Esophagus muscularis mucosa (tissue), 4 donors: ENCODE measurements around the gene ARHGAP15. TPM values are rescaled to one million over a fixed set of nuclear protein-coding genes. Genes with fewer than 3 reads are reported as not detected.

Source experiments
- DNase-seq: peaks from one replicate; pipeline ENCODE4 v3.0.0-alpha.2; 2017; ENCODE audit errors: extremely low spot score
- H3K27ac ChIP-seq, 4 donors: fragments of 200-600 bp; sonication (generic); replicated peaks in 1 of 4; 1 replicate in 3 of 4; 2 replicates in 1 of 4; pipeline ENCODE4 v1.5.1; 2016 to 2019; ENCODE audit warnings: mild to moderate bottlenecking in 1 of 4
- H3K27me3 ChIP-seq, 4 donors: fragments of 200-600 bp; sonication (generic); one replicate each; pipeline versions ENCODE4 v1.5.1 to v1.6.0; 2016 to 2019
- H3K36me3 ChIP-seq, 4 donors: fragments of 200-600 bp; sonication (generic); one replicate each; pipeline ENCODE4 v1.5.1; 2016 to 2019
- H3K4me1 ChIP-seq, 4 donors: fragments of 200-600 bp; sonication (generic); one replicate each; pipeline ENCODE4 v1.5.1; 2016 to 2019
- H3K4me3 ChIP-seq, 4 donors: fragments of 200-600 bp; sonication (generic); 1 replicate in 2 of 4; 2 replicates in 2 of 4; pipeline ENCODE4 v1.5.1; 2016 to 2019; ENCODE audit warnings: mild to moderate bottlenecking in 4 of 4, moderate library complexity in 1 of 4
- H3K9me3 ChIP-seq, 4 donors: fragments of 200-600 bp; sonication (generic); 1 replicate in 3 of 4; 2 replicates in 1 of 4; pipeline ENCODE4 v1.5.1; 2016 to 2019
- CTCF ChIP-seq, 3 experiments: fragments of 200-600 bp in 2 of 3; fragments of 450-650 bp in 1 of 3; sonication (generic) in 2 of 3; IDR thresholded peaks; one replicate each; pipeline ENCODE4 v1.5.1; 2017 to 2019; ENCODE audit warnings: antibody characterized with exemption in 3 of 3, mild to moderate bottlenecking in 2 of 3, moderate library complexity in 1 of 3
- EP300 ChIP-seq: sonication (generic); formaldehyde crosslinking; IDR thresholded peaks from one replicate; pipeline ENCODE4 v1.6.1; 2017; ENCODE audit warnings: antibody characterized with exemption
- POLR2A ChIP-seq: fragments of 450-650 bp; IDR thresholded peaks from one replicate; pipeline ENCODE4 v1.6.1; 2017; ENCODE audit warnings: antibody characterized with exemption, moderate library complexity, mild to moderate bottlenecking, low read depth
- POLR2AphosphoS5 ChIP-seq, 2 donors: sonication (generic); formaldehyde crosslinking; IDR thresholded peaks; one replicate each; pipeline ENCODE4 v1.6.1; 2017; ENCODE audit warnings: antibody characterized with exemption in 2 of 2
- WGBS: methylation state at CpG from one replicate; pipeline ENCODE4 v1.1.5; 2018; 5-methylcytosine and 5-hydroxymethylcytosine counted together
- intact Hi-C: fragments of 100-400 bp; cut with DNase I; formaldehyde crosslinking; loops from one replicate; pipeline ENCODE4 v1.15.1; 2023
- total RNA-seq, 4 donors: library from RNA; depleted of rRNA; stranded (reverse); fragments of >200 nt; gene quantifications; one replicate each; pipeline versions ENCODE4 v1.1.0 to v1.2.1, GENCODE V29; 2016

The ARHGAP15 gene
- total RNA-seq, 4 donors from 2014 or later = 5.4 to 13.3 (median 7.1) TPM

- intact Hi-C loops = no loop called here
- H3K27ac ChIP-seq = no peak overlapping the region
- 65% methylated on average over 3 of the region's 3 CpGs for WGBS
These were observed 390.3 kb downstream of the ARHGAP15 start for GRCh38 chr2:143519521-143519920.

GRCh38 chr2:143521396-143521795 lies 392.2 kb downstream of the ARHGAP15 start:
- TF ChIP-seq POLR2AphosphoS5 (IDR thresholded peaks at IDR 0.05) (no peak), POLR2A (no peak), EP300 (no peak), CTCF (IDR thresholded peaks at IDR 0.05) (no peak)
- intact Hi-C loops = no loop called here

More at GRCh38 chr2:143519521-143519920, 390.3 kb downstream of the ARHGAP15 start:
- Histone ChIP-seq H3K4me1 (peaks cover 7 to 12% (median 9%) of the 10 kb centered on the region in 4 donors), H3K9me3 (no peaks in the 10 kb centered on the region), H3K36me3 (no peaks in the 10 kb centered on the region), H3K27me3 (no peaks in the 10 kb centered on the region), H3K4me3 (no peak overlapping the region)
- no peak for TF ChIP-seq POLR2A
- TF ChIP-seq POLR2AphosphoS5 (IDR thresholded peaks at IDR 0.05) = no peak
- TF ChIP-seq EP300 = no peak
- no peak for TF ChIP-seq CTCF (IDR thresholded peaks at IDR 0.05)
- no peak for DNase-seq

DNA sequence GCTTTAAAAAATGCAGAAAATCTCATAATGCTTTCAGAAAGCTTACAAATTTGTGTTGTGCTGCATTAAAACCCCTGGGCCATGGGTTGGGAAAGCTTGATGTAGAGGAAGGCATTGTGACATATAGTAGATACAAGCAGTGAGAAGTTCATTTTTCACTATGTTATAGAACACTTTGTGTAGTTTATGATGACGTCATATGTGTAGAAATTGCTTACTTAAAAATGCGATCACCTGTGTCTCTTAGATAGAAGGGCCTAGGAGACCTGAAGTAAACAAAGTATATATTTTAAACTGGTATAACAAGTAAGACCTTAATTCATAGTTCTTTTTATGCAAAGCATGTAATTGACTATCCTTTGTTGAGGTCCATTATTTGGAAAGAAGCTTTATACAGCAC lies 393.5 kb downstream of the ARHGAP15 start:
- no peak for DNase-seq
- Histone ChIP-seq H3K4me1 (peaks cover 7 to 31% (median 22%) of the 10 kb centered on the region in 4 donors), H3K4me3 (no peak overlapping the region), H3K27ac (no peak overlapping the region), H3K36me3 (no peaks in the 10 kb centered on the region), H3K27me3 (no peaks in the 10 kb centered on the region), H3K9me3 (no peaks in the 10 kb centered on the region)
- WGBS = 91% methylated on average over 2 of the region's 2 CpGs
- intact Hi-C loops = no loop called here
- TF ChIP-seq CTCF (IDR thresholded peaks at IDR 0.05) (no peak), POLR2A (no peak), EP300 (no peak)

More at GRCh38 chr2:143521396-143521795, 392.2 kb downstream of the ARHGAP15 start:
- DNase-seq = no peak
- Histone ChIP-seq H3K27me3 (no peaks in the 10 kb centered on the region), H3K4me3 (no peak overlapping the region), H3K9me3 (no peaks in the 10 kb centered on the region), H3K36me3 (no peaks in the 10 kb centered on the region), H3K27ac (no peak overlapping the region), H3K4me1 (peaks cover 7 to 29% (median 22%) of the 10 kb centered on the region in 4 donors)
- 74% methylated on average over 3 of the region's 3 CpGs for WGBS

- Histone ChIP-seq H3K9me3 (no peaks in the 10 kb centered on the region), H3K4me3 (no peak overlapping the region), H3K4me1 (peaks cover 7 to 31% (median 22%) of the 10 kb centered on the region in 4 donors), H3K27ac (peak overlapping the region in 3 of 4 donors; percentile 27 to 62 (median 27)), H3K27me3 (no peaks in the 10 kb centered on the region), H3K36me3 (no peaks in the 10 kb centered on the region)
- no peak for DNase-seq
- TF ChIP-seq POLR2AphosphoS5 (IDR thresholded peaks at IDR 0.05) (no peak), POLR2A (no peak), EP300 (no peak), CTCF (IDR thresholded peaks at IDR 0.05) (no peak)
- 3% methylated on average over 2 of the region's 2 CpGs for WGBS
- intact Hi-C loops = no loop called here
These were observed 394.9 kb downstream of the ARHGAP15 start for GRCh38 chr2:143524119-143524553.
